AG09319 (cell line): ENCODE measurements around the gene MYO10.
A peak's percentile ranks its signal among the peaks of the same experiment; 100 is the strongest.

Experiments used
- DNase-seq: peaks from one replicate; pipeline ENCODE4 v3.0.0-alpha.2; 2010; ENCODE audit warnings: low read depth; ENCODE audit errors: extremely low read depth
- CTCF ChIP-seq: IDR thresholded peaks from 2 replicates; pipeline ENCODE4 v1.5.1; 2011; ENCODE audit warnings: low read depth, mild to moderate bottlenecking, inconsistent platforms, low read length, moderate library complexity

Gene MYO10

GRCh38 chr5:16669776-16670175 lies 266.3 kb downstream of the MYO10 start:
- no peak for TF ChIP-seq CTCF
- peak; percentile 76 for DNase-seq

- TF ChIP-seq CTCF = no peak
- DNase-seq = no peak
Measured at GRCh38 chr5:16668631-16669030, 267.5 kb downstream of the MYO10 start.

DNA sequence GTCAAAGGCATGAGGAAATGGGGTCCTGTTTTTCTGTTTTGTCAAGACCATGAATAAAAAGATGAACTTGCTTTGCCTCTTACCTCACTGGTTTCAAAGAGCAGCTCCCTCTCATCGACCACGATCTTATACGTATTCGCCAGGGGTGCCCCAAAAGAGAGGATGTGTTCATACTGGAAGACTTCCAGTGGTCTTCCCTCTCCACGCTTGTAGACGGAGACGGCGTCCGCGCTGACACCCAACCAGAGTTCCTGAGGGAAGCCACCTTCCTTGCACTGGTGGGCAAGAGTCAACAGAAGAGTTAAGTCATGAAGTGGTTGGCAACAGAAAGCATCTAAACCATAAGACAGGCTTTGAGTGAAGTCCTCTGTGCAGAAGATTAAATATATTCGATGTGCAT lies 267.9 kb downstream of the MYO10 start:
- no peak for TF ChIP-seq CTCF
- no peak for DNase-seq

DNA sequence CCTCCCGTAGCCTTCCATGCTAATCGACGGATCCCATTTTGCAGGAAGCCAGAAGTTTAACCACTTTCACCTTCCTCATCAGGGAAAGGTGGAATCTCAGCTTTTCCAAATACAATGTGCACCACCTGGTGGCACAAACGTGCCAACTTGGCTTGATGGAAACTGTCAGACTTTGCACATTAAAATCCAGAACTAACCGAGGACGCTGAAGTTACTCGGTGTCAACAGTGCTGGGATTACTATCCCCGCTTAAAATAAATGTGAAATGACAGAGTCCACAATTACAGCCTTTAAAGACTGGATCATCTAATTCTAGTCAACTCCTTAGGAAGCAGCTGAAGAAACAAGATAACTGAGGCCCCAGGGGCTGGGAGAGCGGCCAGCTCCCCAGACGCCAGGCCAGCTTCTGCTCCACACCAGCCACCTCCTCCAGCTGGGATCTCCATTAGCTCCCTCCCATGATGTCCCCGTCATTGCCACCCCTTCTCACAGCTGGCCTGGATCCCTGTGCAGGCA lies 269.1 kb downstream of the MYO10 start:
- peak; percentile 24 for TF ChIP-seq CTCF
- DNase-seq = no peak

DNA sequence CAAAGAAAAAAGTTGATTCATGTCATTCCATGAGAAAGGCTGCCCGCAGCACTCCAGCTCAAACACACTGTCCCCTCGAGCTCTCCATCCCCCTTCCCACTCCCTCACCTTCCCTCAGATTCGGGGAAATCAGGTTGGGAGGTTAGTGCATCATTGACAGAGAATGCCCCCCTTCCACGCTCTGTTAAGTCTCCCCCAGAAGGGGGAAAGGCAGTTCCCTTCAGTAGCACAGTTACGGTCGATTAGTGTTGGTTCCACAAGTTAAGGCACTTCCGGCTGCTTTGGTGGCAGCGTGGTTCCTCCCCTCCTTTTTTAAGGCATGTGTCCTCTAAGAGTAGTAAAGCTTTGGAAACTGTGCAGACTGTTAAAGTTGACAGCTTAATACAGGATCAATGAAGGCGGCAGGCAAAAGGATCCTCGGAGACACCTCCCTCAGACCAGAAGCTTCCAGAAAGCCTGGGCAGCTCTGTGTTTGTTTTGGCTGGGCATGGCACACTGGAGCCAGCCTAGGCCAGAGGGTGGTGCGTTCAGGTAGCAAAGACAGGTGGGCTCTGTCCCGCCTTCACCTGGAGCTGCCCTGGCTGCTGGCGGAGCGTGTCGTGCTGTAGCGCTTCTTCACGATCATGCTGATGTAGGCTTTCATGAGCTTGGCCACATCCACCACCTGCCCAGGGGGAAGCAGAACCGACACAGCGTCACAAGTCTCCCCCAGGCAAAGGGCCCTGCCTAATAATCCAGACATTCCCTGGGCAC lies 269.8 kb downstream of the MYO10 start:
- no peak for DNase-seq
- no peak for TF ChIP-seq CTCF

DNA sequence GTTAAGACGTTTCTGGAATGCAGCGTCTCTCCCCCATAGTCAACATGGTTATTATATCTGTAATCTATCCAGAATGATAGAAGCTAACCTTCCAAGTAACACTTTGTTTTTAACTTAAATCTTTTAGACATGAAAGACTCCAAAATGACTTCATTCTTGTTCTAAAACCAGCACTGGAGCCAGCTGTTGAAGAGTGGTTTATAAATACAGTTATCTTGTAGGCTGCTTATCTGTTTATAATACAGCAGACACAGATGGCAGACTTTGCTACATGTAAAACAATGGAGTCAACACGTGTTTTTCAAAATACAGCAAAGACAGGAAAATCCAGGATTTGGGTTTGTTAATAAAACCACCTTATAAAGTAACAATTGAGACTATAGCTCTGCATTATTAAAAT lies 270.5 kb downstream of the MYO10 start:
- DNase-seq = no peak
- no peak for TF ChIP-seq CTCF

GRCh38 chr5:16664368-16664767 lies 271.7 kb downstream of the MYO10 start:
- TF ChIP-seq CTCF = no peak
- DNase-seq = no peak
